CD4-positive, alpha-beta memory T cell (primary cell): ENCODE results near the gene TC2N. TPM values are rescaled to one million over a fixed set of nuclear protein-coding genes. Genes with fewer than 3 reads are reported as not detected.

Source experiments
- CTCF ChIA-PET: fragments of 350-600 bp; sonication (Branson Sonifier 250); formaldehyde crosslinking; loops from one replicate; lab custom pipeline; 2021; ENCODE audit warnings: inconsistent platforms; ENCODE audit not compliant: partially characterized antibody; lab: Charles Lee
- POLR2A ChIA-PET: fragments of 350-600 bp; sonication (Branson Sonifier 250); formaldehyde crosslinking; loops from one replicate; lab custom pipeline; 2021; ENCODE audit not compliant: partially characterized antibody; lab: Charles Lee
- DNase-seq, 5 donors: peaks; one replicate each; pipeline versions ENCODE4 v3.0.0 to v3.0.0-alpha.2; 2020 to 2022; ENCODE audit warnings: mixed read lengths in 1 of 5
- H3K27ac ChIP-seq: one replicate; pipeline ENCODE4 v1.7.0; 2013; ENCODE audit warnings: low read depth, low read length
- H3K27me3 ChIP-seq: 2 replicates; pipeline ENCODE4 v1.7.0; 2013; ENCODE audit warnings: mild to moderate bottlenecking, low read length, moderate library complexity; ENCODE audit not compliant: insufficient read depth
- H3K36me3 ChIP-seq: 2 replicates; pipeline ENCODE4 v1.7.0; 2013; ENCODE audit warnings: mild to moderate bottlenecking, low read length, moderate library complexity; ENCODE audit not compliant: insufficient read depth
- H3K4me1 ChIP-seq: 2 replicates; pipeline ENCODE4 v1.7.0; 2013; ENCODE audit warnings: mild to moderate bottlenecking, low read length, moderate library complexity; ENCODE audit not compliant: insufficient read depth
- H3K4me3 ChIP-seq, 2 donors: one replicate each; pipeline ENCODE4 v1.7.0; 2013; ENCODE audit warnings: low read length in 2 of 2, mild to moderate bottlenecking in 1 of 2
- H3K9me3 ChIP-seq, 2 donors: one replicate each; pipeline ENCODE4 v1.7.0; 2013; ENCODE audit warnings: low read length in 2 of 2, control low read depth in 1 of 2; ENCODE audit not compliant: control insufficient read depth in 1 of 2
- H3K27ac Mint-ChIP-seq, 7 donors: one replicate each; pipeline ENCODE4 v1.8.0; 2020 to 2021; ENCODE audit warnings: mixed read lengths in 7 of 7, mild to moderate bottlenecking in 6 of 7, inconsistent platforms in 3 of 7, moderate library complexity in 3 of 7
- H3K27me3 Mint-ChIP-seq, 2 donors: one replicate each; pipeline ENCODE4 v1.8.0; 2020 to 2021; ENCODE audit warnings: mixed read lengths in 2 of 2
- H3K36me3 Mint-ChIP-seq, 2 donors: one replicate each; pipeline ENCODE4 v1.8.0; 2020 to 2021; ENCODE audit warnings: mixed read lengths in 2 of 2, inconsistent platforms in 1 of 2, mild to moderate bottlenecking in 1 of 2
- H3K4me1 Mint-ChIP-seq, 4 donors: one replicate each; pipeline ENCODE4 v1.8.0; 2020 to 2021; ENCODE audit warnings: mixed read lengths in 4 of 4, mild to moderate bottlenecking in 1 of 4
- H3K4me3 Mint-ChIP-seq, 8 donors: one replicate each; pipeline ENCODE4 v1.8.0; 2020 to 2021; ENCODE audit warnings: mixed read lengths in 8 of 8, mild to moderate bottlenecking in 7 of 8, moderate library complexity in 6 of 8, inconsistent platforms in 3 of 8
- H3K9me3 Mint-ChIP-seq, 8 donors: one replicate each; pipeline ENCODE4 v1.8.0; 2020 to 2021; ENCODE audit warnings: mixed read lengths in 8 of 8, mild to moderate bottlenecking in 5 of 8, inconsistent platforms in 3 of 8, moderate library complexity in 1 of 8
- intact Hi-C: fragments of 100-400 bp; cut with micrococcal nuclease; formaldehyde crosslinking; loops from one replicate; pipeline ENCODE4 v1.15.1; 2023
- polyA plus RNA-seq, 2 donors: library from polyadenylated mRNA; unstranded; fragments of 300-500 nt; fragmentation: Illumina TruSeq; gene quantifications; one replicate each; pipeline ENCODE4 v1.2.3, GENCODE V29; 2021
- total RNA-seq, 2 experiments: library from RNA; stranded (reverse); gene quantifications; one replicate each; pipeline ENCODE4 v1.2.3, GENCODE V29; 2021

TC2N gene
- total and polyA plus RNA-seq, 4 experiments from 2014 or later, result 234 to 325 (median 291) TPM

GRCh38 chr14:91866511-91867295 is 633 bp downstream of the TC2N start:
- peak overlapping the region; percentile 76 to 93 for H3K4me3 ChIP-seq
- H3K36me3 ChIP-seq, result no peaks in the 10 kb centered on the region
- Mint-ChIP-seq H3K4me1 (peaks cover 47 to 96% (median 68%) of the 10 kb centered on the region in 4 donors), H3K9me3 (no peaks in the 10 kb centered on the region), H3K36me3 (peaks cover 22 to 34% of the 10 kb centered on the region in 2 donors), H3K27ac (peak overlapping the region; percentile 94 to 100 (median 97)), H3K27me3 (no peaks in the 10 kb centered on the region), H3K4me3 (peak overlapping the region; percentile 97 to 100 (median 99))
- no peaks in the 10 kb centered on the region for H3K27me3 ChIP-seq
- DNase-seq, result no peak
- H3K27ac ChIP-seq, result peak overlapping the region; percentile 79
- CTCF ChIA-PET, result interaction anchor here (1.0 to 2.6 kb wide), 7 partner anchors 11 to 71 kb away, joined by 3 to 16 read pairs (median 3); no protein-coding TSS in a partner anchor
- POLR2A ChIA-PET, result interaction anchor here (0.6 to 4.8 kb wide), 26 partner anchors 9 to 517 kb away, joined by 3 to 99 read pairs (median 6); partner anchors contain the start of gene PPP4R3A
- H3K4me1 ChIP-seq, result peaks cover 79% of the 10 kb centered on the region
- intact Hi-C loops, result loop anchor here (1.0 to 2.0 kb wide), 5 partner anchors 8 to 44 kb away; no protein-coding TSS in a partner anchor
- no peaks in the 10 kb centered on the region for H3K9me3 ChIP-seq

- Histone ChIP-seq H3K4me3 (peak overlapping the region; percentile 76 to 93), H3K9me3 (no peaks in the 10 kb centered on the region), H3K4me1 (peaks cover 79% of the 10 kb centered on the region), H3K27me3 (no peaks in the 10 kb centered on the region), H3K36me3 (no peaks in the 10 kb centered on the region), H3K27ac (peak overlapping the region; percentile 79)
- POLR2A ChIA-PET, result interaction anchor here (0.6 to 4.8 kb wide), 12 partner anchors 8 to 357 kb away, joined by 3 to 99 read pairs (median 12); partner anchors contain the start of gene PPP4R3A
- H3K27ac Mint-ChIP-seq, result peak overlapping the region; percentile 94 to 100 (median 97)
- H3K36me3 Mint-ChIP-seq, result peaks cover 26 to 37% of the 10 kb centered on the region in 2 donors
- intact Hi-C loops, result loop anchor here (2.0 kb wide), 3 partner anchors 15 to 45 kb away; no protein-coding TSS in a partner anchor
- no peaks in the 10 kb centered on the region for H3K27me3 Mint-ChIP-seq
- peaks cover 50 to 96% (median 68%) of the 10 kb centered on the region in 4 donors for H3K4me1 Mint-ChIP-seq
- peak overlapping the region; percentile 97 to 100 (median 99) for H3K4me3 Mint-ChIP-seq
- no peaks in the 10 kb centered on the region for H3K9me3 Mint-ChIP-seq
- DNase-seq, result peak in 3 of 5 donors; percentile 33 to 46 (median 38)
- CTCF ChIA-PET, result interaction anchor here (1.0 to 2.6 kb wide), 3 partner anchors 26 to 70 kb away, joined by 3 to 16 read pairs (median 15); no protein-coding TSS in a partner anchor
These were observed 1.3 kb downstream of the TC2N start for GRCh38 chr14:91866061-91866460.

DNA sequence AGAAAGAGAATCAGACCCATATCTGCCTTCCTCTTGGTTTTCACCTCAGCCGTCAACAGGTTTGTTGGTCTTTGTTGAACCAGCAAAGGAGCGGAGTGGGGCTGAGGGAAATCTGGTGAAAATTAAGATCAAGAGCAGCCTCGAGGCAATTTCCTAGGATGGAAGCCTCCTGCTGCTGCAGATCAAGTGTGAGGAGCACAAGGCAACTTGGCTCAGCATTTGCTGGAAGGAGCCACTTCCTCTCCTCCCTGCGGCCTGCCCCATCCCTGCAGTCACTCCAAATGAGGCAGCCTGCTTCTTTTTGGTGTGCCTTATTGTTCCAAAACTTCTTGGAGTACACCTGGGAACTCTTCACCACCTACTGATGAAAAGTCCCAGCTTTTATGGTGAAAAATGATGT is 4.9 kb downstream of the TC2N start:
- H3K4me3 ChIP-seq, result no peak overlapping the region
- intact Hi-C loops, result loop anchor here (2.0 kb wide), 1 partner anchor 352 kb away; the partner anchor contains the start of gene PPP4R3A
- H3K4me3 Mint-ChIP-seq, result peak overlapping the region; percentile 83 to 99 (median 96)

DNA sequence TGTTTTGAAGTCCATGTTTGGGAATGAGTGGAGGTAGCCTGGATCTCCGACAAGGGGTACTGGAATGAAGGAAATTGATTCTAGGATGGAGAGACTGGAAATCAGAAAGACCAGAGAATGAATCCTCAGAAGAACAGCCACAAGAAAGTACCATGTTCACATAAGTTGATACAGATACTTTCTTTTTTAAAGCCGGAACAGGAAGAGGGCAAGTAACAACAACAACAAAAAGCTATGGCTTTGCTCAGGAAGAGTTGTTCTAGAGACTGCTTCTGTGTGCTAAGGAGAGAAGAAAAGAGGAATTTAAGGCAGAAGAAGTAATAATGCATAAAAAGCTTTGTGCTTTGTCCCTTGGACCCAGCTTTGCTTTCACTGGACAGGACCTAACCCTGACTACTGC is 6.2 kb downstream of the TC2N start:
- H3K4me1 ChIP-seq, result peaks cover 92% of the 10 kb centered on the region
- peaks cover 61 to 63% of the 10 kb centered on the region in 2 donors for H3K36me3 Mint-ChIP-seq
- H3K27ac Mint-ChIP-seq, result peak overlapping the region; percentile 76 to 99 (median 93)
- DNase-seq, result peak in 4 of 5 donors; percentile 26 to 37 (median 28)
- no peaks in the 10 kb centered on the region for H3K9me3 Mint-ChIP-seq
- H3K27me3 ChIP-seq, result no peaks in the 10 kb centered on the region
- POLR2A ChIA-PET, result interaction anchor here (0.9 to 9.0 kb wide), 10 partner anchors 7 to 50 kb away, joined by 3 to 193 read pairs (median 7); partner anchors contain the start of gene TC2N
- H3K9me3 ChIP-seq, result no peaks in the 10 kb centered on the region
- intact Hi-C loops, result loop anchor here (1.0 kb wide), 1 partner anchor 12 kb away; no protein-coding TSS in a partner anchor
- H3K36me3 ChIP-seq, result peaks cover 18% of the 10 kb centered on the region
- CTCF ChIA-PET, result interaction anchor here (1.1 to 2.4 kb wide), 3 partner anchors 11 to 50 kb away, joined by 4 to 16 read pairs (median 6); no protein-coding TSS in a partner anchor
- H3K27ac ChIP-seq, result peak overlapping the region; percentile 37
- peaks cover 64 to 96% (median 80%) of the 10 kb centered on the region in 4 donors for H3K4me1 Mint-ChIP-seq
- peak overlapping the region; percentile 12 to 26 for H3K4me3 ChIP-seq
- H3K4me3 Mint-ChIP-seq, result peak overlapping the region; percentile 67 to 89 (median 82)
- H3K27me3 Mint-ChIP-seq, result no peaks in the 10 kb centered on the region

More for the DNA sequence above, 4.9 kb downstream of the TC2N start:
- Histone ChIP-seq H3K4me1 (peaks cover 79% of the 10 kb centered on the region), H3K27me3 (no peaks in the 10 kb centered on the region), H3K27ac (no peak overlapping the region), H3K36me3 (peaks cover 9% of the 10 kb centered on the region), H3K9me3 (no peaks in the 10 kb centered on the region)
- H3K36me3 Mint-ChIP-seq, result peaks cover 55 to 65% of the 10 kb centered on the region in 2 donors
- peaks cover 55 to 96% (median 70%) of the 10 kb centered on the region in 4 donors for H3K4me1 Mint-ChIP-seq
- H3K27ac Mint-ChIP-seq, result peak overlapping the region; percentile 82 to 95 (median 87)
- H3K9me3 Mint-ChIP-seq, result no peaks in the 10 kb centered on the region
- ChIA-PET CTCF (interaction anchor here (1.0 to 3.8 kb wide), 5 partner anchors 11 to 56 kb away, joined by 3 to 28 read pairs (median 6); no protein-coding TSS in a partner anchor), POLR2A (interaction anchor here (0.7 to 9.0 kb wide), 11 partner anchors 6 to 353 kb away, joined by 3 to 193 read pairs (median 9); partner anchors contain the start of genes PPP4R3A and TC2N)
- no peaks in the 10 kb centered on the region for H3K27me3 Mint-ChIP-seq
- DNase-seq, result no peak

DNA sequence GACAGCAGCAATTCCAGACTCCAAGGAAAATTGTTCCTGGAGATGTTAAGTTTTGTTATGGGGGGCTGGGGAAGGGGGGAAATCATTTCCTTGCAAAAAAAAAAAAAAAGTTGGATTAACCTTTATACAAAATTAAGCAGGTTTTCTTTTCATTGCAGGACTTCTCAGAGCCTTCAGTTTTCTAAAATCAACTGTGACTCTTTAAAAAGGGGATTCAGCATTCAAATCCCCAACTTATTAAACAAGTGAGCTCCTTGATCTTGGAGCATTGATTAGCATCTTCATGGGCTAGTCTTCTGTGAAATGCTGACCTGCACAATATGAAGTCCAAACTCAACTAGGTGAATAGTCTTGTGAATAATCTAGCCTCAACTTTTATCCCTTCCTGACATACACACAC is 7.1 kb downstream of the TC2N start:
- peak overlapping the region; percentile 84 to 95 (median 91) for H3K27ac Mint-ChIP-seq
- Histone ChIP-seq H3K36me3 (peaks cover 23% of the 10 kb centered on the region), H3K27ac (peak overlapping the region; percentile 37), H3K9me3 (no peaks in the 10 kb centered on the region), H3K4me1 (peaks cover 100% of the 10 kb centered on the region), H3K27me3 (no peaks in the 10 kb centered on the region), H3K4me3 (no peak overlapping the region)
- peaks cover 71 to 100% (median 89%) of the 10 kb centered on the region in 4 donors for H3K4me1 Mint-ChIP-seq
- peaks cover 66 to 72% of the 10 kb centered on the region in 2 donors for H3K36me3 Mint-ChIP-seq
- intact Hi-C loops, result no loop called here
- H3K27me3 Mint-ChIP-seq, result no peaks in the 10 kb centered on the region
- DNase-seq, result no peak
- H3K4me3 Mint-ChIP-seq, result peak overlapping the region in 6 of 8 donors; percentile 77 to 89 (median 82)
- H3K9me3 Mint-ChIP-seq, result no peaks in the 10 kb centered on the region
- POLR2A ChIA-PET, result interaction anchor here (0.7 to 9.0 kb wide), 10 partner anchors 8 to 511 kb away, joined by 3 to 193 read pairs (median 8); partner anchors contain the start of gene TC2N
- CTCF ChIA-PET, result interaction anchor here (0.6 to 2.4 kb wide), 4 partner anchors 18 to 907 kb away, joined by 3 to 16 read pairs (median 4); no protein-coding TSS in a partner anchor

- Histone ChIP-seq H3K27me3 (no peaks in the 10 kb centered on the region), H3K27ac (no peak overlapping the region), H3K4me1 (peaks cover 99% of the 10 kb centered on the region), H3K4me3 (no peak overlapping the region), H3K36me3 (peaks cover 30% of the 10 kb centered on the region), H3K9me3 (no peaks in the 10 kb centered on the region)
- Mint-ChIP-seq H3K9me3 (no peaks in the 10 kb centered on the region), H3K36me3 (peaks cover 66 to 70% of the 10 kb centered on the region in 2 donors), H3K27ac (peak overlapping the region; percentile 80 to 95 (median 89)), H3K27me3 (no peaks in the 10 kb centered on the region), H3K4me1 (peaks cover 68 to 100% (median 91%) of the 10 kb centered on the region in 4 donors), H3K4me3 (peak overlapping the region; percentile 7 to 87 (median 54))
- intact Hi-C loops, result loop anchor here (1.0 kb wide), 1 partner anchor 9 kb away; the partner anchor contains the start of gene TC2N
- CTCF ChIA-PET, result interaction anchor here (1.0 to 1.9 kb wide), 6 partner anchors 13 to 248 kb away, joined by 3 to 10 read pairs (median 3); partner anchors contain the start of gene ATXN3
- peak in 1 of 5 donors; percentile 65 for DNase-seq
- POLR2A ChIA-PET, result interaction anchor here (1.0 to 9.0 kb wide), 18 partner anchors 8 to 73 kb away, joined by 3 to 193 read pairs (median 4); partner anchors contain the start of gene TC2N
These were observed 8.6 kb downstream of the TC2N start for GRCh38 chr14:91858536-91859275.
